Esophagus squamous epithelium (tissue), 5 donors: Measurements from ENCODE around the gene RESP18. TPM values are rescaled to one million over a fixed set of nuclear protein-coding genes. Genes with fewer than 3 reads are reported as not detected.

Source experiments
- DNase-seq: peaks from one replicate; lab custom pipeline; 2025; lab: John Stamatoyannopoulos, UW
- H3K27ac ChIP-seq, 4 donors: fragments of 200-600 bp; sonication (generic); one replicate each; pipeline ENCODE4 v1.5.1; 2016 to 2019; ENCODE audit warnings: mild to moderate bottlenecking in 1 of 4
- H3K27me3 ChIP-seq, 4 donors: fragments of 200-600 bp; sonication (generic); 1 replicate in 3 of 4; 2 replicates in 1 of 4; pipeline versions ENCODE4 v1.5.1 to v1.6.0; 2017 to 2021; ENCODE audit warnings: antibody characterized with exemption in 1 of 4
- H3K36me3 ChIP-seq, 3 donors: fragments of 200-600 bp; sonication (generic); one replicate each; pipeline ENCODE4 v1.5.1; 2016 to 2019
- H3K4me1 ChIP-seq, 3 donors: fragments of 200-600 bp; sonication (generic); one replicate each; pipeline ENCODE4 v1.5.1; 2017 to 2019
- H3K4me3 ChIP-seq, 4 donors: fragments of 200-600 bp; sonication (generic); 1 replicate in 3 of 4; 2 replicates in 1 of 4; pipeline ENCODE4 v1.5.1; 2016 to 2019; ENCODE audit warnings: mild to moderate bottlenecking in 2 of 4, moderate library complexity in 1 of 4
- H3K9me3 ChIP-seq, 3 donors: fragments of 200-600 bp; sonication (generic); one replicate each; pipeline ENCODE4 v1.5.1; 2016 to 2019
- CTCF ChIP-seq, 6 experiments: fragments of 450-650 bp in 4 of 6; fragments of 200-600 bp in 2 of 6; sonication (generic) in 2 of 6; IDR thresholded peaks; one replicate each; pipeline ENCODE4 v1.5.1; 2016 to 2019; ENCODE audit warnings: antibody characterized with exemption in 6 of 6, mild to moderate bottlenecking in 4 of 6, moderate library complexity in 4 of 6
- POLR2A ChIP-seq, 4 donors: fragments of 450-650 bp; IDR thresholded peaks; one replicate each; pipeline ENCODE4 v1.6.1; 2017; ENCODE audit warnings: antibody characterized with exemption in 4 of 4, mild to moderate bottlenecking in 4 of 4, moderate library complexity in 3 of 4
- WGBS, 2 donors: methylation state at CpG; one replicate each; pipeline ENCODE4 v1.1.5; 2018; 5-methylcytosine and 5-hydroxymethylcytosine counted together
- intact Hi-C: fragments of 100-400 bp; cut with DNase I; formaldehyde crosslinking; loops from one replicate; pipeline ENCODE4 v1.15.0; 2022
- total RNA-seq, 4 donors: library from RNA; depleted of rRNA; stranded (reverse); fragments of >200 nt; gene quantifications; one replicate each; pipeline ENCODE4 v1.1.0, GENCODE V29; 2016
- donor health status: DM: yes; HTN: yes; CAD: no.

The RESP18 gene
- total RNA-seq, 4 donors from 2014 or later = not detected

- intact Hi-C loops = loop anchor here (5.0 kb wide), 1 partner anchor 136 kb away; the partner anchor contains the start of gene NHEJ1
Observed at GRCh38 chr2:219297766-219298456, 34.6 kb downstream of the RESP18 start.

GRCh38 chr2:219296631-219297391, 35.7 kb downstream of the RESP18 start:
- H3K4me1 ChIP-seq = peaks cover 9 to 25% (median 11%) of the 10 kb centered on the region in 3 donors
- no peak overlapping the region for H3K27ac ChIP-seq
- H3K36me3 ChIP-seq = no peaks in the 10 kb centered on the region
- no peak for DNase-seq
- H3K27me3 ChIP-seq = peaks cover 0 to 30% (median 0%) of the 10 kb centered on the region in 4 donors
- no peak overlapping the region for H3K4me3 ChIP-seq
- no peaks in the 10 kb centered on the region for H3K9me3 ChIP-seq
- WGBS, 2 donors = 76 to 81% methylated on average over 10 to 13 of the region's 25 CpGs
- intact Hi-C loops = loop anchor here (5.0 kb wide), 1 partner anchor 135 kb away; the partner anchor contains the start of gene NHEJ1
- TF ChIP-seq POLR2A (IDR thresholded peaks at IDR 0.05) (no peak), CTCF (IDR thresholded peaks at IDR 0.05) (no peak)

More at GRCh38 chr2:219297766-219298456, 34.6 kb downstream of the RESP18 start:
- H3K9me3 ChIP-seq = no peaks in the 10 kb centered on the region
- DNase-seq = no peak
- H3K4me3 ChIP-seq = no peak overlapping the region
- 68 to 75% methylated on average over 7 of the region's 14 CpGs for WGBS, 2 donors
- H3K36me3 ChIP-seq = no peaks in the 10 kb centered on the region
- TF ChIP-seq CTCF (IDR thresholded peaks at IDR 0.05) = no peak
- TF ChIP-seq POLR2A (IDR thresholded peaks at IDR 0.05) = no peak
- peaks cover 0 to 41% (median 0%) of the 10 kb centered on the region in 4 donors for H3K27me3 ChIP-seq
- no peak overlapping the region for H3K27ac ChIP-seq
- peaks cover 9 to 25% (median 11%) of the 10 kb centered on the region in 3 donors for H3K4me1 ChIP-seq

GRCh38 chr2:219296142-219296541, 36.4 kb downstream of the RESP18 start:
- WGBS, 2 donors = 83 to 86% methylated on average over 8 to 12 of the region's 14 CpGs
- Histone ChIP-seq H3K9me3 (no peaks in the 10 kb centered on the region), H3K27ac (no peak overlapping the region), H3K4me1 (peaks cover 9 to 25% (median 11%) of the 10 kb centered on the region in 3 donors), H3K36me3 (no peaks in the 10 kb centered on the region), H3K4me3 (no peak overlapping the region), H3K27me3 (peaks cover 0 to 23% (median 0%) of the 10 kb centered on the region in 4 donors)
- no peak for TF ChIP-seq CTCF (IDR thresholded peaks at IDR 0.05)
- no peak for TF ChIP-seq POLR2A (IDR thresholded peaks at IDR 0.05)
- DNase-seq = no peak
- intact Hi-C loops = loop anchor here (5.0 kb wide), 1 partner anchor 134 kb away; the partner anchor contains the start of gene NHEJ1

GRCh38 chr2:219294356-219295351, 37.9 kb downstream of the RESP18 start:
- WGBS, 2 donors = 15 to 21% methylated on average over 24 to 35 of the region's 67 CpGs
- H3K36me3 ChIP-seq = no peaks in the 10 kb centered on the region
- DNase-seq = peak; percentile 52
- no peaks in the 10 kb centered on the region for H3K9me3 ChIP-seq
- intact Hi-C loops = loop anchor here (5.0 kb wide), 1 partner anchor 132 kb away; the partner anchor contains the start of gene NHEJ1
- peaks cover 0 to 9% (median 0%) of the 10 kb centered on the region in 4 donors for H3K27me3 ChIP-seq
- H3K4me1 ChIP-seq = peaks cover 15 to 32% (median 16%) of the 10 kb centered on the region in 3 donors
- peak overlapping the region; percentile 37 to 78 (median 56) for H3K4me3 ChIP-seq
- H3K27ac ChIP-seq = peak overlapping the region; percentile 78 to 90 (median 86)
- TF ChIP-seq CTCF (IDR thresholded peaks at IDR 0.05) = peak; percentile 96 to 100 (median 99)
- TF ChIP-seq POLR2A (IDR thresholded peaks at IDR 0.05) = peak in 1 of 4 donors; percentile 34
